EH (cell line): ENCODE measurements around the gene IGLL1.
"Not testable (repeated sequence)": the region's sequence is repeated elsewhere in the genome, so short reads cannot be mapped to it uniquely, and the experiment has no call there.

Experiments used
- DNase-seq: peaks from one replicate; pipeline ENCODE4 v3.0.0-alpha.2; 2015; ENCODE audit warnings: low read depth

IGLL1 gene

GRCh38 chr22:23591201-23591791 lies 11.2 kb upstream of the IGLL1 start:
- peak; percentile 59 for DNase-seq

GRCh38 chr22:23583836-23584235 lies 3.7 kb upstream of the IGLL1 start:
- no peak for DNase-seq

- DNase-seq = no peak
Measured at GRCh38 chr22:23583153-23583552, 3.1 kb upstream of the IGLL1 start.

GRCh38 chr22:23581260-23581650 lies 1.2 kb upstream of the IGLL1 start:
- DNase-seq = no peak

- no peak for DNase-seq
Measured at GRCh38 chr22:23580576-23581259, 628 bp upstream of the IGLL1 start.

- no peak for DNase-seq
Measured at GRCh38 chr22:23579280-23579679, 810 bp downstream of the IGLL1 start.

GRCh38 chr22:23578306-23578705 lies 1.8 kb downstream of the IGLL1 start:
- DNase-seq = no peak

- no peak for DNase-seq
Measured at GRCh38 chr22:23576681-23577080, 3.4 kb downstream of the IGLL1 start.

GRCh38 chr22:23575601-23576000 lies 4.5 kb downstream of the IGLL1 start:
- no peak for DNase-seq

- DNase-seq = no peak
Measured at GRCh38 chr22:23574877-23575276, 5.2 kb downstream of the IGLL1 start.

- DNase-seq = no peak
Measured at GRCh38 chr22:23574371-23574811, 5.7 kb downstream of the IGLL1 start.

GRCh38 chr22:23573701-23574235 lies 6.3 kb downstream of the IGLL1 start:
- not testable (repeated sequence) for DNase-seq

GRCh38 chr22:23573106-23573505 lies 7.0 kb downstream of the IGLL1 start:
- DNase-seq = not testable (repeated sequence)

- DNase-seq = no peak
Measured at GRCh38 chr22:23571486-23571885, 8.6 kb downstream of the IGLL1 start.

- no peak for DNase-seq
Measured at GRCh38 chr22:23570681-23571080, 9.4 kb downstream of the IGLL1 start.

GRCh38 chr22:23569716-23570115 lies 10.4 kb downstream of the IGLL1 start:
- no peak for DNase-seq

GRCh38 chr22:23569291-23569690 lies 10.8 kb downstream of the IGLL1 start:
- DNase-seq = no peak

GRCh38 chr22:23566705-23567475 lies 13.2 kb downstream of the IGLL1 start:
- no peak for DNase-seq

- no peak for DNase-seq
Measured at GRCh38 chr22:23565915-23566704, 14.0 kb downstream of the IGLL1 start.

GRCh38 chr22:23565305-23565914 lies 14.7 kb downstream of the IGLL1 start:
- DNase-seq = peak; percentile 5

- DNase-seq = no peak
Measured at GRCh38 chr22:23564276-23564675, 15.8 kb downstream of the IGLL1 start.

- DNase-seq = no peak
Measured at GRCh38 chr22:23563111-23563510, 17.0 kb downstream of the IGLL1 start.
